Liver (tissue), 9 donors: ENCODE data around the gene WFDC10A. TPM values are rescaled to one million over a fixed set of nuclear protein-coding genes. Genes with fewer than 3 reads are reported as not detected.

ENCODE experiments used
- DNase-seq: peaks from one replicate; pipeline ENCODE4 v3.0.0-alpha.2; 2017; ENCODE audit warnings: low spot score
- H3K27ac ChIP-seq, 2 donors: one replicate each; pipeline ENCODE4 v1.7.0; 2013; ENCODE audit warnings: inconsistent platforms in 2 of 2, low read length in 2 of 2, control low read depth in 1 of 2, low read depth in 1 of 2, mild to moderate bottlenecking in 1 of 2
- H3K27me3 ChIP-seq, 4 donors: one replicate each; pipeline versions ENCODE4 v1.6.1 to v1.7.0; 2013; ENCODE audit warnings: low read length in 3 of 4, inconsistent platforms in 1 of 4, mild to moderate bottlenecking in 1 of 4, moderate library complexity in 1 of 4; ENCODE audit not compliant: control insufficient read depth in 4 of 4, insufficient read depth in 4 of 4
- H3K36me3 ChIP-seq, 4 donors: one replicate each; pipeline versions ENCODE4 v1.6.1 to v1.7.0; 2013; ENCODE audit warnings: low read length in 3 of 4, mild to moderate bottlenecking in 3 of 4, low read depth in 1 of 4, moderate library complexity in 1 of 4; ENCODE audit not compliant: control insufficient read depth in 4 of 4, insufficient read depth in 3 of 4
- H3K4me1 ChIP-seq, 4 donors: one replicate each; pipeline versions ENCODE4 v1.6.1 to v1.7.0; 2013; ENCODE audit warnings: low read length in 3 of 4, mild to moderate bottlenecking in 3 of 4, moderate library complexity in 1 of 4; ENCODE audit not compliant: control insufficient read depth in 4 of 4, insufficient read depth in 4 of 4
- H3K4me3 ChIP-seq, 3 donors: one replicate each; pipeline versions ENCODE4 v1.6.1 to v1.7.0; 2013; ENCODE audit warnings: low read length in 3 of 3, control low read depth in 1 of 3, low read depth in 1 of 3, mild to moderate bottlenecking in 1 of 3
- H3K9ac ChIP-seq, 2 donors: one replicate each; pipeline ENCODE4 v1.7.0; 2013; ENCODE audit warnings: low read length in 2 of 2, mild to moderate bottlenecking in 2 of 2, moderate library complexity in 2 of 2, control low read depth in 1 of 2, low read depth in 1 of 2
- H3K9me3 ChIP-seq, 4 donors: one replicate each; pipeline versions ENCODE4 v1.6.1 to v1.7.0; 2013; ENCODE audit warnings: low read length in 3 of 4; ENCODE audit not compliant: control insufficient read depth in 4 of 4
- ATF3 ChIP-seq: IDR thresholded peaks from 2 replicates; pipeline ENCODE4 v1.6.1; 2016; ENCODE audit warnings: antibody characterized with exemption
- CTCF ChIP-seq: fragments of 150-350 bp; IDR thresholded peaks from 2 replicates; pipeline ENCODE4 v1.5.1; 2017; ENCODE audit warnings: improper control_type of control experiment, low read depth, low read length; ENCODE audit not compliant: missing input control
- EGR1 ChIP-seq, 2 donors: IDR thresholded peaks; 2 replicates each; pipeline ENCODE4 v1.6.1; 2016 to 2018; ENCODE audit warnings: antibody characterized with exemption in 2 of 2, low read depth in 2 of 2
- FOXA1 ChIP-seq: IDR thresholded peaks from 2 replicates; pipeline ENCODE4 v1.6.1; 2016; ENCODE audit warnings: antibody characterized with exemption
- FOXA2 ChIP-seq: IDR thresholded peaks from 2 replicates; pipeline ENCODE4 v1.6.1; 2016; ENCODE audit warnings: antibody characterized with exemption
- GABPA ChIP-seq, 2 donors: IDR thresholded peaks in 1 of 2; conservative IDR thresholded peaks in 1 of 2; 2 replicates each; pipeline ENCODE4 v1.6.1; 2016; ENCODE audit warnings: antibody characterized with exemption in 2 of 2, mild to moderate bottlenecking in 1 of 2, moderate library complexity in 1 of 2
- HNF4A ChIP-seq, 2 donors: conservative IDR thresholded peaks; 2 replicates each; pipeline ENCODE4 v1.6.1; 2016; ENCODE audit warnings: antibody characterized with exemption in 2 of 2, mild to moderate bottlenecking in 2 of 2
- HNF4G ChIP-seq: IDR thresholded peaks from 2 replicates; pipeline ENCODE4 v1.6.1; 2016; ENCODE audit warnings: antibody characterized with exemption
- JUND ChIP-seq, 2 donors: IDR thresholded peaks; 2 replicates each; pipeline ENCODE4 v1.6.1; 2016; ENCODE audit warnings: antibody characterized with exemption in 2 of 2
- MAX ChIP-seq: IDR thresholded peaks from 2 replicates; pipeline ENCODE4 v1.6.1; 2016; ENCODE audit warnings: antibody characterized with exemption
- NR2F2 ChIP-seq: IDR thresholded peaks from 2 replicates; pipeline ENCODE4 v1.6.1; 2016; ENCODE audit warnings: antibody characterized with exemption
- RAD21 ChIP-seq, 2 donors: IDR thresholded peaks; 2 replicates each; pipeline ENCODE4 v1.6.1; 2016; ENCODE audit warnings: antibody characterized with exemption in 2 of 2, mild to moderate bottlenecking in 2 of 2
- REST ChIP-seq: IDR thresholded peaks from 2 replicates; pipeline ENCODE4 v1.6.1; 2016; ENCODE audit warnings: antibody characterized with exemption, mild to moderate bottlenecking
- SP1 ChIP-seq: IDR thresholded peaks from 2 replicates; pipeline ENCODE4 v1.6.1; 2018; ENCODE audit warnings: antibody characterized with exemption, mild to moderate bottlenecking
- TAF1 ChIP-seq: conservative IDR thresholded peaks from 2 replicates; pipeline ENCODE4 v1.6.1; 2016; ENCODE audit warnings: antibody characterized with exemption, mild to moderate bottlenecking
- YY1 ChIP-seq: IDR thresholded peaks from 2 replicates; pipeline ENCODE4 v1.6.1; 2016; ENCODE audit warnings: antibody characterized with exemption, mild to moderate bottlenecking
- ZBTB33 ChIP-seq: IDR thresholded peaks from 2 replicates; pipeline ENCODE4 v1.6.1; 2016; ENCODE audit warnings: antibody characterized with exemption
- WGBS: extraction: QIAGEN DNeasy Blood & Tissue Kit; methylation state at CpG from one replicate; pipeline ENCODE4 v1.1.7; 2013; 5-methylcytosine and 5-hydroxymethylcytosine counted together
- polyA plus RNA-seq, 2 donors: library from polyadenylated mRNA; stranded (reverse) in 1 of 2; unstranded in 1 of 2; fragments of 200-250 nt in 1 of 2; fragments of >200 nt in 1 of 2; fragmentation: Nextera tagmentation in 1 of 2; extraction: Ambion mirVana in 1 of 2; gene quantifications; one replicate each; pipeline versions ENCODE4 v1.2.1 to v1.2.3, GENCODE V29; 2013 to 2015
- total RNA-seq, 2 donors: library from RNA; depleted of rRNA; stranded (reverse); fragments of >200 nt; gene quantifications; one replicate each; pipeline ENCODE4 v1.2.3, GENCODE V29; 2014
- donor health status: healthy.
- donor health status: healthy.
- donor health status: healthy.
- donor health status: healthy.
- donor health status: healthy.

The WFDC10A gene
- total and polyA plus RNA-seq, 4 donors = not detected

GRCh38 chr20:45592574-45593189, 36.9 kb upstream of the WFDC10A start:
- Histone ChIP-seq H3K9me3 (no peaks in the 10 kb centered on the region), H3K9ac (no peak overlapping the region), H3K27me3 (peaks cover 0 to 7% (median 1%) of the 10 kb centered on the region in 4 donors), H3K4me3 (no peak overlapping the region), H3K4me1 (no peaks in the 10 kb centered on the region), H3K27ac (no peak overlapping the region), H3K36me3 (no peaks in the 10 kb centered on the region)
- no peak for DNase-seq
- WGBS = 48% methylated on average over 5 of the region's 5 CpGs
- TF ChIP-seq MAX (no peak), FOXA2 (no peak), CTCF (peak; percentile 76), NR2F2 (no peak), JUND (IDR thresholded peaks at IDR 0.05) (no peak), REST (no peak), HNF4G (no peak), EGR1 (IDR thresholded peaks at IDR 0.05; ENCODE audit: low read depth in 2 of 2) (no peak), TAF1 (no peak), ZBTB33 (no peak), ATF3 (no peak), HNF4A (conservative IDR thresholded peaks at IDR 0.05) (peak; percentile 10 to 41), RAD21 (IDR thresholded peaks at IDR 0.05) (peak; percentile 77 to 81), SP1 (no peak), GABPA (IDR thresholded peaks at IDR 0.05 in 1 of 2, conservative IDR thresholded peaks at IDR 0.05 in 1 of 2) (no peak), YY1 (no peak)

- Histone ChIP-seq H3K4me3 (no peak overlapping the region), H3K4me1 (no peaks in the 10 kb centered on the region), H3K27me3 (peaks cover 0 to 4% (median 1%) of the 10 kb centered on the region in 4 donors), H3K9me3 (no peaks in the 10 kb centered on the region), H3K9ac (no peak overlapping the region), H3K36me3 (no peaks in the 10 kb centered on the region), H3K27ac (no peak overlapping the region)
- DNase-seq = no peak
- WGBS = 3% methylated on average over 1 of the region's 1 CpG
- TF ChIP-seq TAF1 (no peak), ATF3 (no peak), REST (no peak), RAD21 (IDR thresholded peaks at IDR 0.05) (no peak), CTCF (no peak), MAX (no peak), NR2F2 (no peak), FOXA1 (no peak)
Measured at GRCh38 chr20:45593498-45593897, 36.0 kb upstream of the WFDC10A start.
